CD4-positive, alpha-beta T cell (primary cell): ENCODE data around the gene TEX2. TPM values are rescaled to one million over a fixed set of nuclear protein-coding genes. Genes with fewer than 3 reads are reported as not detected.

ENCODE experiments used
- ATAC-seq: fragments of 200-7000 bp; cut with Tn5 transposase; one replicate; pipeline ENCODE4 v1.10.0; 2022; ENCODE audit warnings: mild to moderate bottlenecking; ENCODE audit not compliant: poor library complexity
- CTCF ChIA-PET: fragments of 350-600 bp; sonication (Branson Sonifier 250); formaldehyde crosslinking; loops from one replicate; lab custom pipeline; 2021; ENCODE audit warnings: antibody characterized with exemption, inconsistent platforms; lab: Charles Lee
- POLR2A ChIA-PET: fragments of 350-600 bp; sonication (Branson Sonifier 250); formaldehyde crosslinking; loops from one replicate; lab custom pipeline; 2021; ENCODE audit warnings: antibody characterized with exemption, inconsistent platforms; lab: Charles Lee
- DNase-seq, 14 experiments: peaks; one replicate each; pipeline ENCODE4 v3.0.0-alpha.2; 2013 to 2020; ENCODE audit warnings: mixed read lengths in 2 of 14
- H3K27ac ChIP-seq, 2 donors: one replicate each; pipeline versions ENCODE4 v1.5.1 to v1.7.0; 2013; ENCODE audit warnings: low read length in 2 of 2, low read depth in 1 of 2, mild to moderate bottlenecking in 1 of 2
- H3K27me3 ChIP-seq, 2 experiments: 1 replicate in 1 of 2; 2 replicates in 1 of 2; pipeline versions ENCODE4 v1.6.1 to v1.7.0; 2013; ENCODE audit warnings: low read length in 2 of 2, control low read depth in 1 of 2, mild to moderate bottlenecking in 1 of 2, moderate library complexity in 1 of 2; ENCODE audit not compliant: insufficient read depth in 2 of 2, control insufficient read depth in 1 of 2
- H3K36me3 ChIP-seq: one replicate; pipeline ENCODE4 v1.6.1; 2013; ENCODE audit warnings: low read length, control low read depth; ENCODE audit not compliant: insufficient read depth
- H3K4me1 ChIP-seq: one replicate; pipeline ENCODE4 v1.6.1; 2013; ENCODE audit warnings: low read length, control low read depth; ENCODE audit not compliant: insufficient read depth
- H3K4me3 ChIP-seq: one replicate; pipeline ENCODE4 v1.5.1; 2013; ENCODE audit warnings: mild to moderate bottlenecking, low read length, moderate library complexity
- H3K9me3 ChIP-seq, 2 experiments: 1 replicate in 1 of 2; 2 replicates in 1 of 2; pipeline versions ENCODE4 v1.6.1 to v1.7.0; 2013; ENCODE audit warnings: low read length in 2 of 2, mild to moderate bottlenecking in 2 of 2, control low read depth in 1 of 2, moderate library complexity in 1 of 2; ENCODE audit not compliant: control insufficient read depth in 1 of 2, insufficient read depth in 1 of 2
- H3K27ac Mint-ChIP-seq: one replicate; pipeline ENCODE4 v1.8.0; 2020; ENCODE audit warnings: mixed read lengths
- H3K27me3 Mint-ChIP-seq: one replicate; pipeline ENCODE4 v1.8.0; 2021; ENCODE audit warnings: mixed read lengths
- H3K36me3 Mint-ChIP-seq: one replicate; pipeline ENCODE4 v1.8.0; 2021; ENCODE audit warnings: low read depth, mixed read lengths
- H3K4me1 Mint-ChIP-seq: one replicate; pipeline ENCODE4 v1.8.0; 2021; ENCODE audit warnings: low read depth, mixed read lengths
- H3K4me3 Mint-ChIP-seq: one replicate; pipeline ENCODE4 v1.8.0; 2020; ENCODE audit warnings: mild to moderate bottlenecking, mixed read lengths
- H3K9me3 Mint-ChIP-seq: one replicate; pipeline ENCODE4 v1.8.0; 2020; ENCODE audit warnings: mixed read lengths
- intact Hi-C, 2 experiments: fragments of 100-400 bp; cut with DNase I in 1 of 2; cut with micrococcal nuclease in 1 of 2; formaldehyde crosslinking; loops; one replicate each; pipeline versions ENCODE4 v1.15.1 to v1.9.0; 2023 to 2025; cut with DNase I, micrococcal nuclease
- total RNA-seq, 174 experiments: library from RNA in 2 of 174; stranded (reverse) in 2 of 174; gene quantifications; one replicate each; pipeline ENCODE4 v1.2.3 and lab custom pipeline; 2021 to 2026
- TF ChIP-seq, protein P1 (sequence below): fragments of 200-600 bp; IDR thresholded peaks from one replicate; pipeline ENCODE4 v1.8.0; 2022; ENCODE audit warnings: antibody characterized with exemption, mild to moderate bottlenecking

TEX2 gene
- total RNA-seq, 2 experiments from 2014 or later = 8.6 to 8.9 TPM

DNA sequence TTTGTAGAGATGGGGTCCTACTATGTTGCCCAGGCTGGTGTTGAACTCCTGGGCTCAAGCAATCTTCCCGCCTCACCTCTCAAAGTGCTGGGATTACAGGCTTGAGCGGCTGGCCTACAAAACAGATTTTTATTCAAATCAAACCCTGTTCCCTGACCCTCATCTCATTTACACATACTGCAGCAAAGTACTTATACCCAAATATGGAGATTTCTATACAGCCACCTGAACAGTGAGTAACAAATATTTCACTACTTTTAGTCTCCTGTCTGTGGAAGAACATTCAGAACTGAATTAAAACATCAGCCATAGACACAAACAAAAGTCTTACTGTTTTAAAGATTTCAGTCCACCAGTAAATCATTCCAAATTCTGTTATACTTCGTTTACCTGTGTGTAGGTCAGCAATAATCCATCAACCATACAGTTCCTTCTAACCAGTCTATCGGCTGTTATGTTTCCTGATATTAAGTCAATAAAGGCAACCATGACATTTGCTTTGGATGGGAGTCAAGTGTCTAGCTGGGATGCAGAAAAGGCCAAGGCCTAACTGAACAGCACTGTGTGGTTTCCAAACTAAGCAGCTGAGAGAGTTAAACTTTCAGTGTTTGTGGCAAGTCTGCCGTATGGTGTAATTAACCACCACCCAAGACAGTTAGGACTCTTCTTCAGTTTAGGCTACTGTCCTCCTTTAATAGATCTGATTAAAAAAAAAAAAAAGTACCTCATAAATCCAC lies 155.4 kb downstream of the TEX2 start:
- ATAC-seq (no peak), DNase-seq (no peak)
- H3K9me3 ChIP-seq = no peaks in the 10 kb centered on the region
- H3K4me1 Mint-ChIP-seq = peaks cover 77% of the 10 kb centered on the region
- H3K27ac Mint-ChIP-seq = peak overlapping the region; percentile 84
- POLR2A ChIA-PET = interaction anchor here (0.9 to 2.6 kb wide), 6 partner anchors 14 to 57 kb away, joined by 3 to 9 read pairs (median 6); partner anchors contain the start of gene ERN1
- intact Hi-C loops = loop anchor here (1.0 to 2.0 kb wide), 2 partner anchors 12 to 13 kb away; no protein-coding TSS in a partner anchor
- H3K27ac ChIP-seq = peak overlapping the region; percentile 25 to 26
- H3K9me3 Mint-ChIP-seq = no peaks in the 10 kb centered on the region
- no peaks in the 10 kb centered on the region for H3K27me3 ChIP-seq
- CTCF ChIA-PET = interaction anchor here (1.1 kb wide), 1 partner anchor 44 kb away, joined by 3 read pairs; no protein-coding TSS in a partner anchor
- no peak overlapping the region for H3K4me3 ChIP-seq
- peaks cover 64% of the 10 kb centered on the region for H3K4me1 ChIP-seq
- peak overlapping the region; percentile 1 for H3K4me3 Mint-ChIP-seq
- TF ChIP-seq, protein P1, sequence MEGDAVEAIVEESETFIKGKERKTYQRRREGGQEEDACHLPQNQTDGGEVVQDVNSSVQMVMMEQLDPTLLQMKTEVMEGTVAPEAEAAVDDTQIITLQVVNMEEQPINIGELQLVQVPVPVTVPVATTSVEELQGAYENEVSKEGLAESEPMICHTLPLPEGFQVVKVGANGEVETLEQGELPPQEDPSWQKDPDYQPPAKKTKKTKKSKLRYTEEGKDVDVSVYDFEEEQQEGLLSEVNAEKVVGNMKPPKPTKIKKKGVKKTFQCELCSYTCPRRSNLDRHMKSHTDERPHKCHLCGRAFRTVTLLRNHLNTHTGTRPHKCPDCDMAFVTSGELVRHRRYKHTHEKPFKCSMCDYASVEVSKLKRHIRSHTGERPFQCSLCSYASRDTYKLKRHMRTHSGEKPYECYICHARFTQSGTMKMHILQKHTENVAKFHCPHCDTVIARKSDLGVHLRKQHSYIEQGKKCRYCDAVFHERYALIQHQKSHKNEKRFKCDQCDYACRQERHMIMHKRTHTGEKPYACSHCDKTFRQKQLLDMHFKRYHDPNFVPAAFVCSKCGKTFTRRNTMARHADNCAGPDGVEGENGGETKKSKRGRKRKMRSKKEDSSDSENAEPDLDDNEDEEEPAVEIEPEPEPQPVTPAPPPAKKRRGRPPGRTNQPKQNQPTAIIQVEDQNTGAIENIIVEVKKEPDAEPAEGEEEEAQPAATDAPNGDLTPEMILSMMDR = no peak
- peaks cover 15% of the 10 kb centered on the region for H3K36me3 ChIP-seq
- no peaks in the 10 kb centered on the region for H3K27me3 Mint-ChIP-seq
- H3K36me3 Mint-ChIP-seq = peaks cover 17% of the 10 kb centered on the region

DNA sequence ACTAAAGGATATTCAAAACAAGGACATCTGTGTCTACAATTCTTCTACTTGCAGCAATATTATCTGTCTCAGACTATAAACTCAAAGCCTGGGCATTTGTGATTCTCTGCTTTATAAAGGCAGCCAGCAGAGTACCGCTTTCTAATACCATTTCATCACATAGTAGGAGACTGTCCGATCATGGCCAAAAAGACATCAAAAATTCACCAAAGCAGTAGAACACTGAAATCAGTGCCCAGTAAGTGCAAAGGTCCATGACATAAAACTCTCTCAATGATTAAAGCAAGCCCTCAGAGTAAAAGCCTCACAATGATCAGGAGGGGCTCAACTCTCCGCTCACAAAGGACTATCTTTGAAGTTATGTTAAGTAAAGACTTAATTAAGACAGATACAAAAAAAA lies 156.1 kb downstream of the TEX2 start:
- intact Hi-C loops = loop anchor here (1.0 to 2.0 kb wide), 2 partner anchors 12 to 14 kb away; no protein-coding TSS in a partner anchor

More for the DNA sequence above, 156.1 kb downstream of the TEX2 start:
- Mint-ChIP-seq H3K27ac (peak overlapping the region; percentile 84), H3K4me1 (peaks cover 75% of the 10 kb centered on the region), H3K27me3 (no peaks in the 10 kb centered on the region), H3K4me3 (peak overlapping the region; percentile 63), H3K36me3 (peaks cover 19% of the 10 kb centered on the region), H3K9me3 (no peaks in the 10 kb centered on the region)
- Histone ChIP-seq H3K4me1 (peaks cover 64% of the 10 kb centered on the region), H3K27me3 (no peaks in the 10 kb centered on the region), H3K36me3 (peaks cover 13% of the 10 kb centered on the region), H3K4me3 (no peak overlapping the region), H3K9me3 (no peaks in the 10 kb centered on the region), H3K27ac (peak overlapping the region; percentile 26 to 35)
- TF ChIP-seq, protein P1 = no peak
- ChIA-PET CTCF (interaction anchor here (1.0 to 1.3 kb wide), 3 partner anchors 14 to 116 kb away, joined by 3 read pairs; no protein-coding TSS in a partner anchor), POLR2A (interaction anchor here (0.9 to 2.6 kb wide), 20 partner anchors 8 to 86 kb away, joined by 3 to 21 read pairs (median 6); partner anchors contain the start of genes ERN1 and ICAM2)
- DNase-seq (no peak), ATAC-seq (no peak)
